B cell (primary cell): ENCODE measurements around the gene ASPSCR1.

Experiments used
- CTCF ChIP-seq: fragments of 200-600 bp; IDR thresholded peaks from one replicate; pipeline ENCODE4 v1.8.0; 2022; ENCODE audit warnings: antibody characterized with exemption, mild to moderate bottlenecking
- EZH2 ChIP-seq: IDR thresholded peaks from 2 replicates; pipeline ENCODE4 v1.6.1; 2012; ENCODE audit warnings: borderline replicate concordance, low read depth, mild to moderate bottlenecking, moderate library complexity, low read length; ENCODE audit not compliant: insufficient read depth, poor library complexity, severe bottlenecking

- no peak for TF ChIP-seq CTCF
- TF ChIP-seq EZH2, result no peak
Measured at GRCh38 chr17:82025401-82026107, 48.1 kb downstream of the ASPSCR1 start.
